GM18511 (cell line): ENCODE results near the gene TIGD3.
"Not testable (repeated sequence)": the region's sequence is repeated elsewhere in the genome, so short reads cannot be mapped to it uniquely, and the experiment has no call there.

Experiments
- ATAC-seq: cut with Tn5 transposase; IDR thresholded peaks from one replicate; pipeline ENCODE4 v1.9.1; 2021; ENCODE audit warnings: mild to moderate bottlenecking, moderate library complexity; ENCODE audit not compliant: unreplicated experiment

The TIGD3 gene

DNA sequence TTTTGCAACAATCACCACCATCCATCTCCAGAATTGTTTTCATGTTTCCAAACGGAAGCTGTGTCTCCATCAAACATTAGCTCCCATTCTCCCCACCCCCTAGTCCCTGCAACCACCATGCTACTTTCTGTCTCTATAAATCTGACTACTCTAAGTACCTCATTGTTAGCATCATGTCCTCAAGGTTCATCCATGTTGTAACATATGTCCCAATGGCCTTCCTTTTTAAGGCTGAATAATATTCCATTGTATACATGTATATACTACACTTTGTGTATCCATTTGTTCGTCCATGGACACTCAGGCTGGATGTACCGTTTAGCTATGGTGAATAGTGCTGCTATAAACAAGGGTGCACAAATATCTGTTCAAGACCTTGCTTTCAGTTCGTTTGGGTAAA, 29.1 kb upstream of the TIGD3 start:
- ATAC-seq, result no peak

DNA sequence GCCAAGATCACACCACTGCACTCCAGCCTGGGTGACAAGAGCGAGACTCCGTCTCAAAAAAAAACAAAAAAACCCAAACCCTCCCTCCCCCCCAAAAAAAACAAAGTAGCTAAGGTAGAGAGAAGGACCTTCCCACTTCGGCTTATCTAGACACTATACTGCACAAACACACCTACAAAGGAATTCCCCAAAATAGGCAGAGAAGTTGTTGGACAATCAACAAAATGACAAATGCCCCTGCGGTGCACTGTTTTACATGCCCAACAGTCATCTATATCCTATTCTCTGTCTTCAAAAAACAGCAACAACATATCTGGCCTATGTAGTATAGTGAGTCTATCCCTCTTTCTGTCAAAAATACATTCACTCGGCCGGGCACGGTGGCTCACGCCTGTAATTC, 27.5 kb upstream of the TIGD3 start:
- no peak for ATAC-seq

- ATAC-seq, result no peak
Measured at GRCh38 chr11:65329478-65329877, 25.1 kb upstream of the TIGD3 start.

DNA sequence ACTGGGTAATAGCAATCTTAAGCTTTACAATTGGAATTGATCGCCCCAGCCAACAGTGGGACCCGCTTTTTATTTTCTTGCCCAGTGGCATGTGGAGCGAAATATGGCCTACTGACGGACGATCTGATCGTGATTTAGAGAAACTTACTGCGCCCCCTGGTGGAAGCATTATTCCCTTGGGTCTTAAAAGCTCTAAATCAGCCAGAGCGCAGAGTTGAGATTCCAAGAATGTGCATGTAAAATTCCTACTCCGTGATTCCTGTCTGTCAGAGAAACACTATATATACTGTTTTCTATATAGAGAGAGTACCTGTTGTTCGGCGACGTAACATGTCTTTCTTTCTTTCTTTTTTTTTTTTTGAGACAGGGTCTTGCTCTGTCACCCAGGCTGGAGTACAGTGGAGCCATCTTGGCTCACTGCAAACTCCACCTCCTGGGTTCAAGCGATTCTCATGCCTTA, 24.6 kb upstream of the TIGD3 start:
- no peak for ATAC-seq

- no peak for ATAC-seq
Measured at GRCh38 chr11:65330544-65330943, 24.0 kb upstream of the TIGD3 start.

- ATAC-seq, result not testable (repeated sequence)
Measured at GRCh38 chr11:65332591-65332990, 22.0 kb upstream of the TIGD3 start.

GRCh38 chr11:65334696-65335295, 19.8 kb upstream of the TIGD3 start:
- no peak for ATAC-seq

GRCh38 chr11:65338676-65339075, 15.9 kb upstream of the TIGD3 start:
- ATAC-seq, result no peak

- ATAC-seq, result no peak
Measured at GRCh38 chr11:65340226-65340625, 14.3 kb upstream of the TIGD3 start.

- no peak for ATAC-seq
Measured at GRCh38 chr11:65341856-65342255, 12.7 kb upstream of the TIGD3 start.

- ATAC-seq, result no peak
Measured at GRCh38 chr11:65351511-65351910, 3.0 kb upstream of the TIGD3 start.

GRCh38 chr11:65352783-65353182, 1.8 kb upstream of the TIGD3 start:
- ATAC-seq, result no peak

- ATAC-seq, result no peak
Measured at GRCh38 chr11:65353376-65353775, 1.2 kb upstream of the TIGD3 start.

DNA sequence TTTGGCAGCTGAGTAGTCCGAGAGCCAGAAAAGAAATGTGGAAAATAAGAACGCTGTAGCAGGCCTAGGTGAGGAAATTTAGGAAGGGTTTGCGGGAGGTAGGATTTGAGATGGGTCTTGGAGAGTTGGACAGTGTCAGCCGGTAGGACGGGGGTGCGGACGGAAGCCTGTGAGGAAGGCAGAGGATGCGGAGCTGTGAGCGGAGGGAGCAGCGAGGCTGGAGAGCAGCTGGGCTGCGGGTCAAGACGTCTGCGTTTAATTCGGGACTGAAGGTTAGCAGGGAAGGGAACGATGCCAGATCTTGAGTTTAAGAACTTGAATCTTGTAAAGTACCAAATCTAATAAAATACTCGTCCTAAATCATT, 669 bp upstream of the TIGD3 start:
- no peak for ATAC-seq

DNA sequence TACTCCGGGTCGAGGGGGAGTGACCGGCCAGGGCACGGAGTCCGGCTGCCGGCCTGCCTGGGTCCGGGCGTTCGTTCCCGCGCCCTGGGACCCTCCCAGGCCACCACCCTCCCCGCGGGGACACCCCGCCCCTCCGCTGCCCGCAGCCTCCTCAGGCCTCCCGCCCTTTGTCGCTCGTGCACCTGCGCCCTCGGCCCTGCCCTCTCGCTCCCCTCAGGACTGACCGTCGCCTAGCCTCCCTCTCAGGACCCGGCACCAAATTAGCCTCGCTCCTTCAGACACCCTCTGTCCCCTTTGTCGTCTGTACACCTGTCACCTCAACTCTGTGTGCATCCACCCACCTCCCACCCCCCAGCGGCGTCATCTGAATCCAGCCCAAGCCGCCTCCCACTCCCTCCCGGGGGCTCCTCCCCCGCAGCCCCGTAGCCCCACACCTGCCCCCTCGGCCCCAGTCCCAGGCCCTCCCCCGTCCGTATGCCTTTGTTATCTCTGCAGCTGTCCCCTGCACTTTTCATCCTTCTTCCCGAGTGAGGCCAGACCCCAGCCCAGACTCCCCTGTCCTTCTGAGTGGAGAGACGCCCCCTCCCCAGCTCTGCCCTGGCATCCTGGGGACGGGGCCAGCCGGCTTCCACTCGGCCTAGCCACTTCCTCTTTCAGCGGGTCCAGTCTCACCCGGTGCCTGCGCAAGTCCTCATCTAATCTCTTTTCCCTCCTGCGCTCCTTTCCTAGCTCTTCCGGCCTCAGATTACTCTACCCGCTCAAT, 643 bp downstream of the TIGD3 start:
- peak; percentile 38 for ATAC-seq

- ATAC-seq, result no peak
Measured at GRCh38 chr11:65355776-65356393, 1.3 kb downstream of the TIGD3 start.

DNA sequence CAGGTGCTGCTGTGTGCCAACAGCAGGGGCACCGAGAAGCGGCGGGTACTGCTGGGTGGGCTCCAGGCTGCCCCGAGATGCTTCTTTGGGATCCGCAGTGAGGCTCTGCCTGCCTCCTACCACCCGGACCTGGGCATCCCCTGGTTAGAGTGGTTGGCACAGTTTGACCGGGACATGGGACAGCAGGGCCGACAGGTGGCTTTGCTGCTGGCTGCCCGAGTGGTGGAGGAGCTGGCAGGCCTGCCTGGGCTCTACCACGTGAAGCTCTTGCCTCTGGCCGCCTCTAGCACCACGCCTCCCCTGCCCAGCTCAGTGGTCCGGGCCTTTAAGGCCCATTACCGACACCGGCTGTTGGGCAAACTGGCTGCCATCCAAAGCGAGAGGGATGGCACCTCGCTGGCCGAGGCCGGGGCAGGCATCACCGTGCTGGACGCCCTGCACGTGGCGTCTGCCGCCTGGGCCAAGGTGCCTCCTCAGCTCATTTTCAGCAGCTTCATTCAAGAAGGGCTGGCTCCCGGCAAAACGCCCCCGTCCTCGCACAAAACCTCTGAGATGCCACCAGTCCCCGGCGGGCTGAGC, 1.9 kb downstream of the TIGD3 start:
- no peak for ATAC-seq

DNA sequence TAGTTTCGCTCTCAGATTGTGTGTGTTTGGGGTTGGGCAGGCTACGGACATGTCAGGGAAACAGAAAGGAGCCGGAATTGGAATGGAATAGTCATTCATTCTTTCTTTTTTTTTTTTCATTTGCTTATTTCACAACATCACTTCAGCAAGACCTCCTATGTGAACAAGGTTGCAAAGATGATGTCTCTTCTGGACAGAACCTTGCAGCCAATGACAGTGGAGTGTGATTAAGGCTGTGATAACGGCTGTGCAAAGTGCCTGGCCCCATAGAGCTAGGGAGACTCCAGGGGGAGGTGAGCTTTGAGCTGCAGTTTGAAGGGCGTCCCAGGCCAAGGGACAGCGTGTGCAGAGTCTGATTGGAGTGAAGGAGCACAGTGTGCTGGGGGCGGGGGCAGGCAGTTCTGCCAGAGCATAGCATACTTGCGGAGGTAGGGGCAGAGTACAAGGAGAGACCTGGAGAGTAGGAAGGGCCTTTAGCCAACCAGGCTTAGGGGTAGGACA, 3.4 kb downstream of the TIGD3 start:
- no peak for ATAC-seq

DNA sequence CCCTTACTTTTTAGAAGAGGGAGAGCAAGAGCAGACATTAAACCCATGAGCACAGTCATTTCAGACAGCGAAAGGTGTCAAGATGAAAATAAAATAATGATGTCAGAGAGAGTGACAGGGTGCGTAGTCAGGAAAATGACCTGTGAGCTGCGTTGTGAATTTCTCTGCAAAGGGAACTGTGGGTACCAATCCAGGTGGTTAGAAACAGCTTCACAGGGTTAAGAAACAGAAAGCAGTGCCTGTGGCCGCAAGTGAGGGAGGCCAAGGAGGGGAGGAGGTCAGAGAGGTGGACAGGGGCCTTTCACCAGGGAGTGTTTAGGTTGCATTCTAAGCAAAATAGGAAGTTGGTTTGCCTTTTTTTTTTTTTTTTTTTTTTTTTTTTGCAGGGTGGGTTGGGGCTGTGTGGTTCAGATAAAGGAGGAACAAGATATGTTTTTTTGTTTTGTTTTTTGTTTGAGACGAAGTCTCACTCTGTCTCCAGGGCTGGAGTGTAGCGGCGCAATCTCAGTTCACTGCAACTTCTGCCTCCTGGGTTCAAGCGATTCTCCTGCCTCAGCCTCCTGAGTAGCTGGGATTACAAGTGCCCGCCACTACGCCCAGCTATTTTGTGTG, 7.9 kb downstream of the TIGD3 start:
- ATAC-seq, result peak; percentile 55

DNA sequence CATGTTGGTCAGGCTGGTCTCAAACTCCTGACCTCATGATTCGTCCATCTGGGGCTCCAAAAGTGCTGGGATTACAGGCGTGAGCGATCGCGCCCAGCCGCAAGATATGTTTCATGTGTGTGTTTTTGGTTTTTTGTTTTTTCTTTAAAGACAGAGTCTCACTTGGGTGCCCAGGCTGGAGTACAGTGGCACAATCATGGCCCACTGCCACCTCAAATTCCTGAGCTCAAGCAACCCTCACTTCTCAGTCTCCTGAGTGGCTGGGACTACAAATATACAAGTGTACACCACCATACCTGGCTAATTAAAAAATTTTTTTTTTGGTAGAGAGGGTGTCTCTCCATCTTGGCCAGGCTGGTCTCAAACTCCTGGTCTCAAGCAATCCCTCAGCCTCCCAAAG, 8.4 kb downstream of the TIGD3 start:
- no peak for ATAC-seq

DNA sequence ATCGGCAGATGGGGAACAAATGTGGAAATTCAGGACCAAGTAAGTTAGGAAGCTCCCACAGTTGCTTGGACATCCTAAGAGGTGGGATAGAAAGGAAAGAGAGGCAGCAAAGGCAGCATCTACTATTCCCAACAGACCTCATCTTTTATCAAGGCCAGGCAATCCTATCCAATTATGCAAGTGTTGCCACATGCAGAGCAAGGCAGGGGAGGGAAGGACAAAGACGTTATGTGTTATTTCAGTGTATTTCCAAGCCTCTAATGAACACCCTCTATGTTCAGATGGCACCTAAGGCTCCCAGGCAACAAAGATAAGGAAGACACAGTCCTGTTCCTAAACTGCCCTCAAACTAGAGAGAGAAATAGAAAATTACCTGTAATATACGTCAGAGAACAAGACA, 9.2 kb downstream of the TIGD3 start:
- ATAC-seq, result no peak
